Sigmoid colon (tissue), 4 donors: ENCODE measurements around the gene MRPL40.

Experiments used
- CTCF ChIP-seq, 4 experiments: fragments of 450-650 bp in 3 of 4; fragments of 200-600 bp in 1 of 4; IDR thresholded peaks; one replicate each; pipeline ENCODE4 v1.5.1; 2016 to 2019; ENCODE audit warnings: antibody characterized with exemption in 4 of 4, mild to moderate bottlenecking in 3 of 4, moderate library complexity in 2 of 4
- EP300 ChIP-seq, 4 donors: sonication (generic); formaldehyde crosslinking; IDR thresholded peaks; one replicate each; pipeline ENCODE4 v1.6.1; 2017; ENCODE audit warnings: antibody characterized with exemption in 4 of 4
- POLR2A ChIP-seq, 2 donors: fragments of 450-650 bp; IDR thresholded peaks; one replicate each; pipeline ENCODE4 v1.6.1; 2016; ENCODE audit warnings: antibody characterized with exemption in 2 of 2, mild to moderate bottlenecking in 2 of 2, moderate library complexity in 2 of 2

- TF ChIP-seq CTCF (IDR thresholded peaks at IDR 0.05) (no peak), EP300 (IDR thresholded peaks at IDR 0.05) (no peak), POLR2A (IDR thresholded peaks at IDR 0.05) (no peak)
Measured at GRCh38 chr22:19461506-19461905, 29.2 kb downstream of the MRPL40 start.
